Activated CD8-positive, alpha-beta memory T cell treated with anti-CD3 and anti-CD28 coated beads, Interleukin-2, amount 10 ng/mL, durations not matched to agents 7 days and 5 days (primary cell): Measurements from ENCODE around the gene PSTPIP1. TPM values are rescaled to one million over a fixed set of nuclear protein-coding genes. Genes with fewer than 3 reads are reported as not detected.

Experiments
- ATAC-seq: fragments of 150-1000 bp; cut with Tn5 transposase; one replicate; pipeline ENCODE4 v1.10.0; 2021; ENCODE audit warnings: moderate library complexity
- CTCF ChIA-PET: fragments of 350-600 bp; sonication (Branson Sonifier 250); formaldehyde crosslinking; loops from one replicate; lab custom pipeline; 2021; ENCODE audit warnings: antibody characterized with exemption; lab: Charles Lee
- DNase-seq: peaks from one replicate; pipeline ENCODE4 v3.0.0-alpha.2; 2020
- H3K27ac Mint-ChIP-seq: one replicate; pipeline ENCODE4 v1.8.0; 2021; ENCODE audit warnings: mild to moderate bottlenecking, mixed read lengths
- H3K27me3 Mint-ChIP-seq: one replicate; pipeline ENCODE4 v1.8.0; 2021; ENCODE audit warnings: mixed read lengths
- H3K36me3 Mint-ChIP-seq: one replicate; pipeline ENCODE4 v1.8.0; 2021; ENCODE audit warnings: mild to moderate bottlenecking, mixed read lengths
- H3K4me1 Mint-ChIP-seq: one replicate; pipeline ENCODE4 v1.8.0; 2021; ENCODE audit warnings: mixed read lengths
- H3K4me3 Mint-ChIP-seq: one replicate; pipeline ENCODE4 v1.8.0; 2021; ENCODE audit warnings: mild to moderate bottlenecking, moderate library complexity, mixed read lengths
- H3K9me3 Mint-ChIP-seq: one replicate; pipeline ENCODE4 v1.8.0; 2022; ENCODE audit warnings: low read depth, mixed read lengths
- total RNA-seq, 2 experiments: library from RNA; stranded (reverse); gene quantifications; one replicate each; pipeline ENCODE4 v1.2.3, GENCODE V29; 2021

The PSTPIP1 gene
- total RNA-seq, 2 experiments from 2014 or later: 157 to 255 TPM

GRCh38 chr15:76996076-76996525 is 1.2 kb downstream of the PSTPIP1 start:
- no peaks in the 10 kb centered on the region for H3K9me3 Mint-ChIP-seq
- peak overlapping the region; percentile 97 for H3K4me3 Mint-ChIP-seq
- peaks cover 69% of the 10 kb centered on the region for H3K4me1 Mint-ChIP-seq
- H3K27me3 Mint-ChIP-seq: no peaks in the 10 kb centered on the region
- CTCF ChIA-PET: interaction anchor here (0.7 to 9.0 kb wide), 10 partner anchors 9 to 26 kb away, joined by 3 to 103 read pairs (median 14); no protein-coding TSS in a partner anchor
- ATAC-seq: no peak
- H3K36me3 Mint-ChIP-seq: peaks cover 37% of the 10 kb centered on the region
- peak overlapping the region; percentile 98 for H3K27ac Mint-ChIP-seq
- DNase-seq: no peak

- peaks cover 76% of the 10 kb centered on the region for H3K4me1 Mint-ChIP-seq
- DNase-seq: peak; percentile 73
- peaks cover 41% of the 10 kb centered on the region for H3K36me3 Mint-ChIP-seq
- H3K27ac Mint-ChIP-seq: peak overlapping the region; percentile 98
- CTCF ChIA-PET: interaction anchor here (0.6 to 9.0 kb wide), 12 partner anchors 9 to 55 kb away, joined by 3 to 103 read pairs (median 4); no protein-coding TSS in a partner anchor
- H3K4me3 Mint-ChIP-seq: peak overlapping the region; percentile 97
- no peaks in the 10 kb centered on the region for H3K9me3 Mint-ChIP-seq
- ATAC-seq: peak; percentile 29
- H3K27me3 Mint-ChIP-seq: no peaks in the 10 kb centered on the region
Observed at GRCh38 chr15:76996526-76997401, 1.8 kb downstream of the PSTPIP1 start.

GRCh38 chr15:76998663-76999285 is 3.8 kb downstream of the PSTPIP1 start:
- Mint-ChIP-seq H3K36me3 (peaks cover 48% of the 10 kb centered on the region), H3K9me3 (no peaks in the 10 kb centered on the region), H3K4me3 (peak overlapping the region; percentile 97)

GRCh38 chr15:76999996-77000395 is 5.1 kb downstream of the PSTPIP1 start:
- Mint-ChIP-seq H3K36me3 (peaks cover 58% of the 10 kb centered on the region), H3K27ac (peak overlapping the region; percentile 98), H3K4me3 (peak overlapping the region; percentile 41), H3K4me1 (peaks cover 79% of the 10 kb centered on the region), H3K27me3 (no peaks in the 10 kb centered on the region), H3K9me3 (no peaks in the 10 kb centered on the region)
- CTCF ChIA-PET: interaction anchor here (1.0 to 9.0 kb wide), 3 partner anchors 12 to 27 kb away, joined by 5 to 103 read pairs (median 14); no protein-coding TSS in a partner anchor
- ATAC-seq: no peak
- no peak for DNase-seq

More at GRCh38 chr15:76998663-76999285, 3.8 kb downstream of the PSTPIP1 start:
- H3K4me1 Mint-ChIP-seq: peaks cover 78% of the 10 kb centered on the region
- DNase-seq (no peak), ATAC-seq (no peak)
- peak overlapping the region; percentile 98 for H3K27ac Mint-ChIP-seq
- H3K27me3 Mint-ChIP-seq: no peaks in the 10 kb centered on the region
- CTCF ChIA-PET: interaction anchor here (0.6 to 9.0 kb wide), 7 partner anchors 9 to 544 kb away, joined by 3 to 103 read pairs (median 14); no protein-coding TSS in a partner anchor

GRCh38 chr15:77001351-77001750 is 6.4 kb downstream of the PSTPIP1 start:
- CTCF ChIA-PET: interaction anchor here (1.0 to 9.0 kb wide), 4 partner anchors 12 to 28 kb away, joined by 3 to 103 read pairs (median 4); no protein-coding TSS in a partner anchor
- Mint-ChIP-seq H3K4me1 (peaks cover 92% of the 10 kb centered on the region), H3K27ac (peak overlapping the region; percentile 74), H3K27me3 (no peaks in the 10 kb centered on the region), H3K9me3 (no peaks in the 10 kb centered on the region), H3K36me3 (peaks cover 59% of the 10 kb centered on the region), H3K4me3 (peak overlapping the region; percentile 64)
- DNase-seq: no peak
- ATAC-seq: no peak

GRCh38 chr15:77001966-77002365 is 7.0 kb downstream of the PSTPIP1 start:
- no peak for ATAC-seq
- H3K4me1 Mint-ChIP-seq: peaks cover 98% of the 10 kb centered on the region
- H3K9me3 Mint-ChIP-seq: no peaks in the 10 kb centered on the region
- peak overlapping the region; percentile 64 for H3K4me3 Mint-ChIP-seq
- no peaks in the 10 kb centered on the region for H3K27me3 Mint-ChIP-seq
- H3K27ac Mint-ChIP-seq: peak overlapping the region; percentile 87
- CTCF ChIA-PET: interaction anchor here (1.0 to 9.0 kb wide), 3 partner anchors 11 to 29 kb away, joined by 4 to 103 read pairs (median 5); no protein-coding TSS in a partner anchor
- DNase-seq: no peak
- H3K36me3 Mint-ChIP-seq: peaks cover 61% of the 10 kb centered on the region

- H3K4me3 Mint-ChIP-seq: peak overlapping the region; percentile 62
- DNase-seq: no peak
- peak; percentile 2 for ATAC-seq
- no peaks in the 10 kb centered on the region for H3K27me3 Mint-ChIP-seq
- H3K4me1 Mint-ChIP-seq: peaks cover 95% of the 10 kb centered on the region
- H3K36me3 Mint-ChIP-seq: peaks cover 57% of the 10 kb centered on the region
- CTCF ChIA-PET: interaction anchor here (1.0 to 1.5 kb wide), 6 partner anchors 11 to 29 kb away, joined by 3 to 11 read pairs (median 6); no protein-coding TSS in a partner anchor
- H3K27ac Mint-ChIP-seq: peak overlapping the region; percentile 87
- no peaks in the 10 kb centered on the region for H3K9me3 Mint-ChIP-seq
Observed at GRCh38 chr15:77002436-77002835, 7.5 kb downstream of the PSTPIP1 start.

GRCh38 chr15:77002954-77003912 is 8.3 kb downstream of the PSTPIP1 start:
- H3K4me3 Mint-ChIP-seq: peak overlapping the region; percentile 62
- CTCF ChIA-PET: interaction anchor here (0.9 to 1.5 kb wide), 8 partner anchors 9 to 30 kb away, joined by 3 to 11 read pairs (median 6); no protein-coding TSS in a partner anchor
- peak; percentile 75 for ATAC-seq
- peak; percentile 91 for DNase-seq
- H3K27me3 Mint-ChIP-seq: no peaks in the 10 kb centered on the region
- H3K4me1 Mint-ChIP-seq: peaks cover 90% of the 10 kb centered on the region
- peaks cover 59% of the 10 kb centered on the region for H3K36me3 Mint-ChIP-seq
- peak overlapping the region; percentile 87 for H3K27ac Mint-ChIP-seq
- no peaks in the 10 kb centered on the region for H3K9me3 Mint-ChIP-seq

- DNase-seq (no peak), ATAC-seq (no peak)
- CTCF ChIA-PET: interaction anchor here (1.4 to 1.6 kb wide), 3 partner anchors 9 to 27 kb away, joined by 3 to 7 read pairs (median 3); no protein-coding TSS in a partner anchor
- H3K4me3 Mint-ChIP-seq: peak overlapping the region; percentile 62
- H3K27me3 Mint-ChIP-seq: no peaks in the 10 kb centered on the region
- peak overlapping the region; percentile 87 for H3K27ac Mint-ChIP-seq
- peaks cover 53% of the 10 kb centered on the region for H3K36me3 Mint-ChIP-seq
- no peaks in the 10 kb centered on the region for H3K9me3 Mint-ChIP-seq
- peaks cover 86% of the 10 kb centered on the region for H3K4me1 Mint-ChIP-seq
Observed at GRCh38 chr15:77004189-77004588, 9.3 kb downstream of the PSTPIP1 start.

GRCh38 chr15:77009176-77009575 is 14.2 kb downstream of the PSTPIP1 start:
- Mint-ChIP-seq H3K4me1 (peaks cover 87% of the 10 kb centered on the region), H3K4me3 (no peak overlapping the region), H3K36me3 (peaks cover 59% of the 10 kb centered on the region), H3K9me3 (no peaks in the 10 kb centered on the region), H3K27me3 (no peaks in the 10 kb centered on the region), H3K27ac (no peak overlapping the region)
- CTCF ChIA-PET: interaction anchor here (1.5 to 4.5 kb wide), 2 partner anchors 14 to 15 kb away, joined by 3 to 19 read pairs; partner anchors contain the start of gene PSTPIP1
- ATAC-seq: no peak
- no peak for DNase-seq

GRCh38 chr15:77009646-77010311 is 14.9 kb downstream of the PSTPIP1 start:
- no peaks in the 10 kb centered on the region for H3K9me3 Mint-ChIP-seq
- peaks cover 54% of the 10 kb centered on the region for H3K36me3 Mint-ChIP-seq
- no peak overlapping the region for H3K4me3 Mint-ChIP-seq
- H3K4me1 Mint-ChIP-seq: peaks cover 87% of the 10 kb centered on the region
- ATAC-seq: no peak
- CTCF ChIA-PET: interaction anchor here (1.5 to 4.5 kb wide), 2 partner anchors 14 kb away, joined by 3 to 19 read pairs; partner anchors contain the start of gene PSTPIP1
- peak overlapping the region; percentile 62 for H3K27ac Mint-ChIP-seq
- no peak for DNase-seq
- H3K27me3 Mint-ChIP-seq: no peaks in the 10 kb centered on the region
